GM23248 (cell line): ENCODE data around the gene PTGS1.

Experiments used
- EZH2 ChIP-seq: fragments of 200-600 bp; sonication (generic); IDR thresholded peaks from 2 replicates; pipeline ENCODE4 v1.6.1; 2018; ENCODE audit warnings: antibody characterized with exemption, mild to moderate bottlenecking; ENCODE audit not compliant: insufficient read depth, poor library complexity, severe bottlenecking
- EZH2phosphoT487 ChIP-seq: fragments of 200-600 bp; sonication (generic); IDR thresholded peaks from 2 replicates; pipeline ENCODE4 v1.6.1; 2018; ENCODE audit warnings: antibody characterized with exemption, moderate library complexity, mild to moderate bottlenecking, low read depth; ENCODE audit not compliant: insufficient read depth

- TF ChIP-seq EZH2 (no peak), EZH2phosphoT487 (no peak)
Measured at GRCh38 chr9:122378236-122378635, 7.4 kb downstream of the PTGS1 start.
